ENCODE results near the gene ABLIM2.
A peak's percentile ranks its signal among the peaks of the same experiment; 100 is the strongest.

The ABLIM2 gene

GRCh38 chr4:7956270-7956808 lies 202.3 kb downstream of the ABLIM2 start:
- H3K4me3 ChIP-seq (ENCODE audit: low read length), result no peak overlapping the region
- peak; percentile 63 for DNase-seq (ENCODE audit: low read depth)
- TF ChIP-seq, protein P1, sequence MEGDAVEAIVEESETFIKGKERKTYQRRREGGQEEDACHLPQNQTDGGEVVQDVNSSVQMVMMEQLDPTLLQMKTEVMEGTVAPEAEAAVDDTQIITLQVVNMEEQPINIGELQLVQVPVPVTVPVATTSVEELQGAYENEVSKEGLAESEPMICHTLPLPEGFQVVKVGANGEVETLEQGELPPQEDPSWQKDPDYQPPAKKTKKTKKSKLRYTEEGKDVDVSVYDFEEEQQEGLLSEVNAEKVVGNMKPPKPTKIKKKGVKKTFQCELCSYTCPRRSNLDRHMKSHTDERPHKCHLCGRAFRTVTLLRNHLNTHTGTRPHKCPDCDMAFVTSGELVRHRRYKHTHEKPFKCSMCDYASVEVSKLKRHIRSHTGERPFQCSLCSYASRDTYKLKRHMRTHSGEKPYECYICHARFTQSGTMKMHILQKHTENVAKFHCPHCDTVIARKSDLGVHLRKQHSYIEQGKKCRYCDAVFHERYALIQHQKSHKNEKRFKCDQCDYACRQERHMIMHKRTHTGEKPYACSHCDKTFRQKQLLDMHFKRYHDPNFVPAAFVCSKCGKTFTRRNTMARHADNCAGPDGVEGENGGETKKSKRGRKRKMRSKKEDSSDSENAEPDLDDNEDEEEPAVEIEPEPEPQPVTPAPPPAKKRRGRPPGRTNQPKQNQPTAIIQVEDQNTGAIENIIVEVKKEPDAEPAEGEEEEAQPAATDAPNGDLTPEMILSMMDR (conservative IDR thresholded peaks at IDR 0.05; ENCODE audit: low read length), result no peak

GRCh38 chr4:7955393-7955792 lies 203.2 kb downstream of the ABLIM2 start:
- no peak overlapping the region for H3K4me3 ChIP-seq (ENCODE audit: low read length)
- TF ChIP-seq, protein P1 (conservative IDR thresholded peaks at IDR 0.05; ENCODE audit: low read length), result no peak
- no peak for DNase-seq (ENCODE audit: low read depth)

GRCh38 chr4:7952615-7953014 lies 206.0 kb downstream of the ABLIM2 start:
- no peak overlapping the region for H3K4me3 ChIP-seq (ENCODE audit: low read length)
- TF ChIP-seq, protein P1 (conservative IDR thresholded peaks at IDR 0.05; ENCODE audit: low read length), result no peak
- DNase-seq (ENCODE audit: low read depth), result no peak

DNA sequence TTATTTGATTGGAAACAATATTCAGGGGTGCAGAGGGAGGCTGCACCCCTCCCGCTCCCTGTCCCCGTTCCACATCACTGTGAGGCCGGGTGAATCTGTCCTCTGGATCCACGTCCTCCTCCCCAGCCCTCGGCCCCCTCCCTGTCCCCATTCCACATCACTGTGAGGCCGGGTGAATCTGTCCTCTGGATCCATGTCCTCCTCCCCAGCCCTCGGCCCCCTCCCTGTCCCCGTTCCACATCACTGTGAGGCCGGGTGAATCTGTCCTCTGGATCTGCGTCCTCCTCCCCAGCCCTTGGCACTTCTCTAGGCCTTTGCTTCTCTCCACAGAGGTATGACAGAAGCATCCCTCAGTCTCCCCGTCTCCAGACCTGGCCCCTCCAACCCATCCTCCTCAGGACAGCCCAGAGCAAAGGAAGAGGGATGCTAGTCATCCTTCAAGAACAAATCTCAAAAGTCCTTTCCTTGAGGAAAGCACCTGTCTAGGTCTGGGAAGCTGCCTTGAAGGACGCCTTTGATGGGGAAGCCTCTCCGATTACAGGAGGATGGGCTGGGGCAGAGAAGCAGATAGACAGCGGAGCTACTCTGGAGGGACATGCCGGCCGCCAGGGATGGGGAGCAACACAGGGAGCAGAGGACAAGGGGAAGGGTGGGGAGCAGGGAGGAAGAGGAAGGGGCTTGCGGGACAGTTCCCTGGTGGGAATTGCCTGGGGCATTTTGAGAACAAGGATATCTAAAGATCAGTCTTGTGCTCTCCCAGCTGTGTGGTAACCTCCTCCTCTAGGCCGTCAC lies 208.1 kb downstream of the ABLIM2 start:
- no peak overlapping the region for H3K4me3 ChIP-seq (ENCODE audit: low read length)
- no peak for DNase-seq (ENCODE audit: low read depth)
- TF ChIP-seq, protein P1 (conservative IDR thresholded peaks at IDR 0.05; ENCODE audit: low read length), result no peak

DNA sequence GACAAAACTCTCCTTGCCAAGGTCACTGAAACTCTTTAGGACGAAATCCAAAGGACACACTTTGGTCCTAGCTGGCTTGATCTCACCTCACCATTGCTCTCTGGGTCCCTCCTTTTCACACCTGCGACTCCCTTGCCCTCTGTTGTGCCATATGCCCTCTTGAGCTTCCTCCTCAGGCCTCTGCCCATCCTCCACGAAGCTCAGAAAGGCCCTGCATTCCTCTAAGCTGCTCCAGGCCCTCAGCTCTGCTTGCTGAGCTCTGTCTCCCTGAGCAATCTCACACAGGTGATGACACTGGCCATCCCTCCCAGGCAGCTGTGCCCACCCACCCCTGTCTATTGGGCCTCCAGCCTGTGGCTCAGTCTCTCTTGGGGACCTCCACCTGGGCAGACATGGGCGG lies 208.9 kb downstream of the ABLIM2 start:
- TF ChIP-seq, protein P1 (conservative IDR thresholded peaks at IDR 0.05; ENCODE audit: low read length), result no peak
- no peak overlapping the region for H3K4me3 ChIP-seq (ENCODE audit: low read length)
- DNase-seq (ENCODE audit: low read depth), result no peak

GRCh38 chr4:7947927-7948326 lies 210.7 kb downstream of the ABLIM2 start:
- no peak for DNase-seq (ENCODE audit: low read depth)
- TF ChIP-seq, protein P1 (conservative IDR thresholded peaks at IDR 0.05; ENCODE audit: low read length), result no peak
- H3K4me3 ChIP-seq (ENCODE audit: low read length), result no peak overlapping the region

All from AG10803 (cell line).